Measurements from ENCODE around the gene SLC24A3. TPM values are rescaled to one million over a fixed set of nuclear protein-coding genes. Genes with fewer than 3 reads are reported as not detected.

SLC24A3 gene
- total RNA-seq, 1 donor from 2014 or later: 14.0 TPM

DNA sequence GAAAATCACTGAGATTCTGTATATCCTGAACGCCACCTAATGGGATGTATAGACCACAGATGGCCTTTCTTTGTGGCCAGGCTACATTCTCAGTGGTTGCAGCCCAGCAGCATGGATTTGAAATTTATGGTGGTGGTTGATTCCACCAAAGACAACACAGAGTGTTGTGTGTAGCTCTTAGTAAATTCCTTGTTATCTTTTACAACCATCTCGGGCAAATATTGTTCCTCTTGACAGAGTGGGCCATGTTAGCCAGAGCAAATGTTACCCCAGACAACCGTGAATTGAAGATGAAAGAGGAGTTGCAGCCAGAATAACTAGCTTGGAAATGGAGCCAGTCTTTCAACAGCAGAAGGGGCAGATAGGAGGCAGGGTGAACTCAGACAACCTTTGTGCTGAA, 39.5 kb downstream of the SLC24A3 start:
- DNase-seq (ENCODE audit: extremely low spot score, unreplicated experiment): peak; percentile 1
- TF ChIP-seq, protein P1, sequence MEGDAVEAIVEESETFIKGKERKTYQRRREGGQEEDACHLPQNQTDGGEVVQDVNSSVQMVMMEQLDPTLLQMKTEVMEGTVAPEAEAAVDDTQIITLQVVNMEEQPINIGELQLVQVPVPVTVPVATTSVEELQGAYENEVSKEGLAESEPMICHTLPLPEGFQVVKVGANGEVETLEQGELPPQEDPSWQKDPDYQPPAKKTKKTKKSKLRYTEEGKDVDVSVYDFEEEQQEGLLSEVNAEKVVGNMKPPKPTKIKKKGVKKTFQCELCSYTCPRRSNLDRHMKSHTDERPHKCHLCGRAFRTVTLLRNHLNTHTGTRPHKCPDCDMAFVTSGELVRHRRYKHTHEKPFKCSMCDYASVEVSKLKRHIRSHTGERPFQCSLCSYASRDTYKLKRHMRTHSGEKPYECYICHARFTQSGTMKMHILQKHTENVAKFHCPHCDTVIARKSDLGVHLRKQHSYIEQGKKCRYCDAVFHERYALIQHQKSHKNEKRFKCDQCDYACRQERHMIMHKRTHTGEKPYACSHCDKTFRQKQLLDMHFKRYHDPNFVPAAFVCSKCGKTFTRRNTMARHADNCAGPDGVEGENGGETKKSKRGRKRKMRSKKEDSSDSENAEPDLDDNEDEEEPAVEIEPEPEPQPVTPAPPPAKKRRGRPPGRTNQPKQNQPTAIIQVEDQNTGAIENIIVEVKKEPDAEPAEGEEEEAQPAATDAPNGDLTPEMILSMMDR (conservative IDR thresholded peaks at IDR 0.05): no peak
- Mint-ChIP-seq H3K4me3 (no peak overlapping the region), H3K36me3 (peaks cover 4% of the 10 kb centered on the region), H3K27me3 (no peaks in the 10 kb centered on the region), H3K27ac (no peak overlapping the region), H3K4me1 (ENCODE audit: unreplicated experiment) (peaks cover 11% of the 10 kb centered on the region), H3K9me3 (peaks cover 4% of the 10 kb centered on the region)

DNA sequence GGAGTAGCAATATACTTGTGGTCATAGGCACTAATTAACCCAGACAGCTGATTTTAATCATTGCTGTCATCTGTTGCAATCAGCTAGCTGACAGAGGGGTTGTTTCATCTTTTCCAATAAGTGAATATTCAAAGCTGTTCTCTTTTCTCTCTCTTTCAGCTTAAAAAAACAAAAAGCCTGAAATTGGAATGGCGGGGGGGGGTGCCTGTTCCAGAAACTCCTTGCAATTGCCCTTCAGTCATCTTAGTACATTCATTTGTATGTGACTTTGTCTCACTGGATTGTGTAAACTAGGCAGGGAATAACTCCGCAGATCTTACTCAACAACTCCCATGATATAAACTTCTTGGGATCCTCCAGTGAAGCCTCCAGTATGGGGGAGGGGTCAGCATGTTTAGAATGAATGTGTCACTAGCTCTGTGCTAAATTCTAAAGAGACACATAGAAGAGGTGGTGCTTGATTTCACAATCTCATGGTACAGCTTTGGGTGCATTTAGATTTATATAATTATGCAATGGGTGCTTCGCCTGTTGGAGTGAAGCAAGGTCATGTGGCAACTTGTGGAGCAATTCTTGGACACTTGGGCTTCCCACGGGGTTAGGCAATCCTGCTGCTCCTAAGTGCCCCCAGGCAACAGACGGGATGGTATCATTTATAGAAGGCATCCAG, 40.1 kb downstream of the SLC24A3 start:
- DNase-seq (ENCODE audit: extremely low spot score, unreplicated experiment): no peak
- H3K27me3 Mint-ChIP-seq: no peaks in the 10 kb centered on the region
- no peak overlapping the region for H3K27ac Mint-ChIP-seq
- no peak overlapping the region for H3K4me3 Mint-ChIP-seq
- H3K36me3 Mint-ChIP-seq: peaks cover 4% of the 10 kb centered on the region
- H3K9me3 Mint-ChIP-seq: peaks cover 4% of the 10 kb centered on the region
- peaks cover 11% of the 10 kb centered on the region for H3K4me1 Mint-ChIP-seq (ENCODE audit: unreplicated experiment)
- TF ChIP-seq, protein P1 (conservative IDR thresholded peaks at IDR 0.05): no peak

DNA sequence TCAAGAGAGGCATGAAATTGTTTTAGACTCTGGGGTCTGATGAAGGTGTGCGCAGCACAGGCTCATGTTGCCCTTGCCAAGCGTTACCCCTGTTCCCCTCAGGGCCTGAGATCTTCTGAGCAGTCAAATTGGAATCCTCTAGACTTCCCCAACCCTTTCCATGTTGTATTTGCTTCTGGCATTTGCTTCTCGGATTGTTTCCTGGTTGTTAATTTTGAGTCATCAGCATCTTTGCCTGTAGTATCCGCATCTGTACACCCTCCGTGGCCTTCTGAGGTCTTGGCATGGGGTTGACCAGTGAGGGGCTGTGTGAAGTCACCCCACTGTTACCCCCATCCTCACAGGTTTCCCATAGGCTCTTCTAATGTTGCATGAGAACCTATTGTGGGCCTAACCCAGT, 40.9 kb downstream of the SLC24A3 start:
- Mint-ChIP-seq H3K4me1 (ENCODE audit: unreplicated experiment) (peaks cover 11% of the 10 kb centered on the region), H3K36me3 (peaks cover 4% of the 10 kb centered on the region), H3K27ac (no peak overlapping the region), H3K4me3 (no peak overlapping the region), H3K27me3 (no peaks in the 10 kb centered on the region), H3K9me3 (peaks cover 4% of the 10 kb centered on the region)
- no peak for DNase-seq (ENCODE audit: extremely low spot score, unreplicated experiment)
- TF ChIP-seq, protein P1 (conservative IDR thresholded peaks at IDR 0.05): no peak

DNA sequence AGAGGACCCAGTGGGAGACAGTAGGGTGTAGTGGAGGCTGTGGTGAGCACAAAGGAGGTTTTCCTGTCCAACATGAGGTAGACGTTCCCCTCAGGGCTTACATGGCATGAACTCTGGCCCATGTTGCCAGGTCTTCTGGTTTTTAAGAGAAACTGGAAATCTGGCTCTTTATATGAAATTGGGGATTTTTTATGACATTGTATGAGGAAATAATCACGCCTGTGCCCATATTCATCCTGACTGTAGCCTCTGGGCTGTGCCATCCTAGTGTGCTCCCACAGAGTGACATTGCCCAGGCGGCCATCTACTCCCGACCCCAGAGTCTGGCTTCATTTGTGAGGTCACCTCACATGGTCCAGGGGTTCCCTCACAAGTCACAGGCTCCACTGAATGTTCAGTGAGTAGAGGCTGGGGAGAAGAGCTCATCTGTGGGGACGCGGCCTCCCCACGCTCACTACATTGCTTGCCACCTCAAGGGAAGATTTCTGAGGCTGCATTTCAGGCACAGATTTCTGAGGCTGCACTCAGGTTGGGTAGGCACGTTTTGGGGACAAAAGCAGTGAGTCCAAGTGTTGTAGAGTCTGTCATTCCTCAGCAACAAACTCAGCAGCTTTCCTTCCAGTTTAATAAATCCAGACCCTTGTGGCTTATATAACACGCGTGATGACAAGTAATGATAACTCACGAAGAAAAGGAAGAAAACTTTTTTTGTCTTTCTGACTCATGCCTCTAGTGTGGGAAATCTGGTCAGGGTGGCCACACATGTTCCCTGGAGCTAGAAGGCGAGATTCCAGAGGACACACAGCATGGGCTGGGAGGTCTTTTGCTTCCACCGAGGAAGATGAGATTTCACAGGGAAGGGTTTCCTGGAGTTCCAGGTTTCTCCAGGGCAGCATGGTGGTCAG, 41.7 kb downstream of the SLC24A3 start:
- no peak for DNase-seq (ENCODE audit: extremely low spot score, unreplicated experiment)
- H3K4me3 Mint-ChIP-seq: no peak overlapping the region
- H3K9me3 Mint-ChIP-seq: peaks cover 4% of the 10 kb centered on the region
- peaks cover 4% of the 10 kb centered on the region for H3K36me3 Mint-ChIP-seq
- H3K4me1 Mint-ChIP-seq (ENCODE audit: unreplicated experiment): peaks cover 19% of the 10 kb centered on the region
- TF ChIP-seq, protein P1 (conservative IDR thresholded peaks at IDR 0.05): no peak
- H3K27me3 Mint-ChIP-seq: no peaks in the 10 kb centered on the region
- no peak overlapping the region for H3K27ac Mint-ChIP-seq

DNA sequence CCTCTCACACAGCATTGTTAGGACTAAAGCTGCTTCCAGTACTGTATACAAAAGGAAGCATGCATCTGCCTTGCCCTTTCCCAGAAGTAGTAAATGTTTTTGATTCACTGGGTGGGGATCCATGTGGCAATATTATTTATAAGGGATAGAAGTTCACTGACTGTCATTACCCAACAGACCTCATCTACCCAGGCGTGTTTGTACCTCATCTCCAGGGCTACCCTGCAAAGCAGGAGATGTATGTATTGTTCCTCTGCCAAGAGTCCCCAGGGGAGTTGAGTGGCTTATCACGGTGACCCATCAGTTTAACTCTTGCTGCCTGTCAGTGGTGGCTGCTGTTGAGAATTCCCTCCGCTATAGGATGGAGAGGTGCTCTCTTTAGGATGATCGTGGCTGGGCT, 42.5 kb downstream of the SLC24A3 start:
- peaks cover 4% of the 10 kb centered on the region for H3K9me3 Mint-ChIP-seq
- TF ChIP-seq, protein P1 (conservative IDR thresholded peaks at IDR 0.05): no peak
- no peaks in the 10 kb centered on the region for H3K27me3 Mint-ChIP-seq
- DNase-seq (ENCODE audit: extremely low spot score, unreplicated experiment): no peak
- H3K4me3 Mint-ChIP-seq: no peak overlapping the region
- H3K4me1 Mint-ChIP-seq (ENCODE audit: unreplicated experiment): peaks cover 19% of the 10 kb centered on the region
- H3K36me3 Mint-ChIP-seq: peaks cover 4% of the 10 kb centered on the region
- H3K27ac Mint-ChIP-seq: no peak overlapping the region

Data from type B pancreatic cell (in vitro differentiated cells).